NCI-H1436 (cell line): Measurements from ENCODE around the gene PLA2G6.

Experiments
- DNase-seq: peaks from one replicate; lab custom pipeline; 2025; lab: John Stamatoyannopoulos, UW

PLA2G6 gene

DNA sequence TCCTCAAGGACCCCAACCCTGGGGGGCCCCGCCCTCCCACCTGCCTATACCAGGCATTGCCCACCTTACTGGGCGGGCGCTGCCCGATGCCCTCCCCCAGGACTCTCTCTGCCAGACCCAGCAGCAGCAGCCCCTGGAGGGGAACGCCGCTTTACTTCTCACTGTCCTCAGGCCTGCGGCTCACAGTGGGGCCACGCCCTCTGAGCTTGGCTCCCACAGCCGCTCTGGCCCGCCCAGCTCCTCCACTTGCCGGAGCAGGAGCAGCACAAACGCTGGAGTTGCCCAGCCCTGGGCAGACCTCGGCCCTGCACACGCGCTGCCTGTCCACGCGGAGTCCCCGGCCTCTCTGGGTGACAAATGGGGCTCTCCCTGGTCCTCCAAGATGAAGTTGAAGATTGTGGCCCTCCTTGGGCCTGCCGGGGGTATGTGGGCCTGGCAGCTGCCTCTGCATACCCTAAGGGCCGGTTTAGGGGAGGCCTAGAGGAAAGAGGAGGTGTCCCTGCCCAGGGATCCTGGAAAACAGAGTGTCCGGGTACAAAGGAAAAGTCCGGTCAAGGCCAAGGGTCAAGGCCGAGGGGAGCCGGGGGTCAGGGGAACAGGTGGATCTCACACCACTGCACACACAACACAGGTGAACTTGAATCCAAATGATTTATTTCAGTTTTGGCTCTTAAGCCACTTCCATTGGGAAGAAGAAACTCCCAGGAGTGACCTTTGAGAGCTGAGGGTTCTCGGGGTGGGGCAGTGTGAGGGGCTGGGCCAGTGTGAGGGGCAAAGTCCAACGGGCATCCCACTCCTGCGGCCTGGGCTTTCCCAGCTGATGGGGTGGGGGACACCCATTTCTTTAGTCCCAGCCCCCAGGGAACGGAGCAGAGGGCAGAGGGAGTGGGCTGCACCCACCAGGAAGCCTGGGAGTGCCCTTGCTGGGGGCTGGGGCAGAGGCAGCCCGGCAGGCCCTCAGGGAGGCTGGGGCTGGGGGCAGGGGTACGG, 70.5 kb downstream of the PLA2G6 start:
- no peak for DNase-seq

DNA sequence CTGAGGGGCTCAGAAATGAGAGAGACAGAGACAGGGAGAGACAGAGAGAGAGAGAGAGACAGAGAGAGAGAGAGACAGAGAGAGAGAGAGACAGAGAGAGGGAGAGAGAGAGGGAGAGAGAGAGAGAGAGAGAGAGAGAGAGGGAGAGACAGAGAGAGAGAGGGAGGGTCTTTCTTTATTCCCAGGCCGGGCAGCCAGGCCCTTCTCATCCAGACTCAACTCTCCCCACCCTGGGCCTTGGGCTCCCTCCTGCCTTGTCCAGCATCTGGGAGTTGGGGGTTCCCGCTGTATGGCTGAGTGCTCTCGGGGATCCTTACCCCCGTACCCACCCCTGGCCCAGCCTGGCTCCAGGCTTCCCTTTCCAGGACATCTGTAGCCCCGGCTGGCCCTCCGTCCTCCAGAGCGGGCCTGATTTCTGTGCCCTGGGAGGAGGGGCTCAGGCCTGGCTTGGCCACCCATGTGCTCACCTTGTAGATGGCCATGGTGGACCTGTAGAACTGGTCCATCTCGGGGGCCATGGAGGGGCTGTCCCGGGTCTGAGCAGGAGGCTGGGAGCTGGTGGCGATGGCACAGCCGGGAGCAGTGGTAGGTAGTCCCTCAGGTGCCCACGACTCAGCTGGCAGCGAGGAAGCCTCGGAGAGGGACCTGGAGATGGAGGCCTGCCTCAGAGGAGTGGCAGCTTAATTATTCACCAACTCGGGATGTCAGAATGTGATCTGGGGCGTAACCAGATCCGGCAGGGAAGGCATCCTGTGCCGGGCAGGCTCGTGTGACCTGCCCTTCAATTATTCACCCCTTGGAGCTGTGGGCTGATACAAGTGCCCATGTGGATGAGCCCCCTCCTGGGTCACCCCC, 71.4 kb downstream of the PLA2G6 start, which contains the start of gene BAIAP2L2:
BAIAP2L2 (minus strand) TSS at position 677 of the 855 bp plus-strand sequence; CDS start at position 518, 159 bp downstream.
- no peak for DNase-seq

- DNase-seq: no peak
Observed at GRCh38 chr22:38109371-38110001, 72.1 kb downstream of the PLA2G6 start.

DNA sequence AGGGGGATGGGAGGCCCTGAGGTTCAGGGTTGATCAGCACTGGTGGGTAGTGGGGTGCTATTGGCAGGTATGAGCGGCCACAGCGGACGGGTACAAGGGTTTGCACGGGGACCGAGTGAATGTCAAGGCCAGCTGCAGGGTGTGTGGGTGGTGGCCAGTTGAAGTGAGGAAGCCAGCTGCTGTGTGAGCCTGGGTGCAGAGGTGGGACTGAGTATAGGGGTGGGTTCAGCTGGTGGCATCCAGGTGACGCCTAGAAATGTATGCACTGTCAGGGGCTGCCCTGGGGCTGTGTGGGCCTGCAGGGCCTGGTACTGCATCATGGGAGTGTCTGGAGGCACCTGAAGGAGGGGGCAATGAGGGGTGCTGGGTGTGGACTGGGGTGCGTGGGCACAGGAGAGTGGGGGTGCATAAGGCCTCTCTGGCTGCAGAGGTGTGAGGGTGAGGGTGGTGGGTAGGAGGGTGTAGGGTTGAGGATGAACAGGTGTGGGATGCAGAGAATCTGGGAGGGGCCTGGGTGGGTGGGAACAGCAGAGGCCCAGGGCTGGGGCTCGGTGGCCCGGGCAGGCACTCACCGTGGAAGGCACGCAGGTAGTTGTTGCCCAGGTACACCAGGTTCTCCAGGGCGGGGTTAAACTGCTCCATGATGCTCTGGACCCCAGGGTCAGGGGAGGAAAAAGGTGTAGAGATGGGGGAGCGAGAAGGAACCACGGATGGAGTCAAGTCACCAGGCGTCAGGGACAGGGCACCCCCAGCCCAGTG, 72.9 kb downstream of the PLA2G6 start:
- DNase-seq: no peak

DNA sequence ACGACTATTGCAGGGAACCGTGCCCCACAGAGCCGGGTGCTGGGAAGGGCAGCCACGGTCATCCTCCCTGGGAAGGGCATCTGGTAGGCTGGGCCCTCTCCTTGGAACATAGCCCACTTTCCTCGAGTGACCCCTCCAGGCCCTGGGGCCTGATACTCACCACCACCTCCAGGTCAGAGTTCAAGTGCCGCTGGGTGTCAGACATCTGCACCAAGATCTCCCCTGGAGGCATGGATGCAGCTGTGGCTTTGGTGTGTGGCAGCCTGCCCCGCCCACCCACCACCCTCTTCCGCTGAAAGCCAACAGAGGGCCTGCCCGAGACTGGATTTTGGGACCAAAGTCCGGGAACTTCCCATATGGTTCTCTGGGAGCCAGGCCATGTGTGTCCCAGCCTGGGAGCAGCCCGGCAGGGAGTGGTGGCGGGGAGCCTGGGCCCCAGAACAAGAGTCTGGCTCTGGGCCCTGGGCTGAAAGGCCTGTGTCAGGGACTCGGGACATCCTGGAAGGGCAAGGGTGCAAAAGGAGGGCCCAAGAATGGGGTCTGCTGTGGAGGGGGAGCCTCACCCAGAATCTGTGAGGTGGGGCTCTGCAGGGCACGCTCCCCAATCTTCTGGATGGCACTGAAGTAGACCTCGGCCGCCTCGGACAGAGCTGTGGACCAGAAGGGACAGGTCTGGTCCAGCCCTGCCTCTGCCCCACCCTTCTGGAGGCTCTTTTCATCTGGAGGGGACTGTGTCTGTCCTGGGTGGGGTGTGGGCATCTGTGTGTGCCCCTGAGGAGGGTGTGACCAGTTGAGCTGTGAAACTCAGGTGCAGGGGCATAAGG, 73.7 kb downstream of the PLA2G6 start:
- no peak for DNase-seq

- DNase-seq: no peak
Observed at GRCh38 chr22:38106814-38107578, 74.6 kb downstream of the PLA2G6 start.

DNA sequence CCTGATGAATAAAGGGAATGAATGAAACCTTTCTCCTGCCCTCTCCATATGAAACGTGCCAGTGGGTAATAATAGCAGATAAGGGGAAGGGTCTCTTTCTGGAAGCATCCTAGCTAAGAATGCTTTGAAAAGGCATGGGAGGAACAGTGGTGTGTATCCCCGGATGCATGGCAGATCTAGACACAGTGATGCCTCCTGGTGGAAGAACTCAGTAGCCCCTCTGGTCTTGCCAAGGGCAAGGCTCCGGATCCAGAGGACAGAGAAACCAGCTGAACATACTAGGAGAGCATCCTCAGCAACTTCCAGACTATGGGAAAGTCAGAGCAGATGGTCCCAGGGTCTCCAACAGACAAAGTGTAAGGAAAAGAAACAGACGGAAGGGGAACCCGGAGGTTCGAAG, 77.5 kb downstream of the PLA2G6 start:
- DNase-seq: no peak

DNA sequence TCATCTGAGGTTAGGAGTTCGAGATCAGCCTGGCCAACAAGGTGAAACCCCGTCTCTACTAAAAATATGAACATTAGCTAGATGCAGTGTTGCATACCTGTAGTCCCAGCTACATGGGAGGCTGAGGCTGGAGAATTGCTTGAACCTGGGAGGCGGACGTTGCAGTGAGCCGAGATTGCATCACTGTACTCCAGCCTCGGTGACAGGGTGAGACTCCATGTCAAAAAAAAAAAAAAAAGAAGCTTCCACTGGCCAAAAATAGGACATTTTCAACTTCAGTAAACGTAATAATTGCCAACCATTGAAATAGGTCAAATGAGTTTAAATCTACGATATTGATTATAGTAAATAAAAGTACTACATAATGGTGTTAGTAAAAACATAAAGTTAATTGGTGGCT, 78.0 kb downstream of the PLA2G6 start:
- DNase-seq: no peak

DNA sequence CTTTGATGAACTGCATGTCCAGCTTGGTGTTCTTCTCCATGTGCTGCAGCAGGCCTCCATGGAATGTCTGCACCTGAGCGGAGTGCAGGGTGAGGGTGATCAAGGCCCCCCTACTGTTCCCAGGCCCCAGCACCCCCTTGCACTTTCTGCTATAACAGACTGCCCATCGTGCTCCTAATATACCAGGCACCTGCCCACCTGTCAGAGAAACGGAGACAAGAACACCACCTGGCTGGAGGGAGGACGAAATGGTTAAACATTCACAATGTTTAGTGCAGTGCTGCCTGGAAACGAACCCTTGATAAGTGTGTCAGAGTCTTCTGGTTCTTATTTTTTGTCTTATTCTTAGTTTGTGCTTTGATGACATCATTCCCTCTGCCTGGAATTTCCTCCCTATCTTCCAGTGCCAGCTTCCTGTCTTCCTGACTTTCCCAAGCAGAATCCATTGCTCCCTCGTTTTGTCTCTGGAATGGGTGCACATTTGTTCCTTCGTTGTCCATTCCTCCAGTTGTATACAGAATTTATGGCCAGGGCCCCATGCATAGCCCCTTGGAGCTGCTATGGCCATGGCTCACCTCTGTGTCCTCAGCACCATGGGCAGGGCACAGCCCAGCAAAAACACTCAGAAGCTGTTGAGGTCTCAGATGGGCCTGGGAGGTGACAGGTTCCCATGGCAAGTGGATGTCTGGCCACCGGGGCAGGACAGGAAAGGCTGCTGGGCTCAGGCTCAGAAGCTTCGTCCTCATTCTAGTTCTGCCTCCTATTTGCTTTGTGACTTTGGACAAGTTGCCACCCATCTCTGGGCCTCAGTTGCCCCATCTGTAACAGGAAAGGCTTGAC, 83.0 kb downstream of the PLA2G6 start:
- DNase-seq: no peak

- no peak for DNase-seq
Observed at GRCh38 chr22:38097557-38098409, 83.8 kb downstream of the PLA2G6 start.

- DNase-seq: no peak
Observed at GRCh38 chr22:38097058-38097457, 84.6 kb downstream of the PLA2G6 start.

DNA sequence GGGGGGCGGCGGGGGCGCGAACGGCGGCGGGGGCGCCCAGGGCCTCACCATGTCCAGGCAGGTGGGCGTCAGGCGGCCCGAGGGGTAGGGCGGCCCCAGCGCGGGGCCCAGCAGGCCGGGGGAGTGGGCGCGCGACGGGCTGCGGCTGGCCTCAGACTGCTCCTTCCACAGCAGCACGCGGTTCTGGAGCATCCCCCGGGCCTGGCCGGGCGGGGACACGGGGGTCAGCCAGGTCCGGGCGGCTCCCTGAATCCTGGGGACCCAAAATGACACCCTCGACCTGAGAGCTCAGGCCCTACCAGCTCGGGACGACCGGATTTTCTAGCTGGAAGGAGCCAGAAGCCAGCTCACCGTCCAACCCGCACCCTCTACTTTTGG, 92.2 kb downstream of the PLA2G6 start:
- no peak for DNase-seq

- no peak for DNase-seq
Observed at GRCh38 chr22:38088629-38089473, 92.8 kb downstream of the PLA2G6 start.

DNA sequence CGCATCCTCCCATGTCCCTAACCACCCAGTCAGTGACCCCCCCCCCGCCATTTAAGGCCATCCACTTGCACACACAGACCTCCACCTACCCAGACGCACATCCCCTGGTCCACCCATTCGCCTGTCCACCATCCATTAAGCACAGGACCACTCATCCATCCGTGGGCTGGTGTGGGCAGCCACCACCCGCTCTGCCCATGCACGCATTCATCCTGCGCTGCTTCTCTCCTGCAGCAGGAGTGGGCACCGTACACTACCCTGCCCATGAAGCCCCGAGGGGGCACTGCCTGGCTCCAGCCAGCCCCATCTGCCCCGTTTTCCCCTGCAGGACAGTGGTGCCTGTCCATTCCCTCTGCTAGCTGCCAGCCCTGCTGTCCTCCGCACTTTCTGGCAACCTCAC, 93.8 kb downstream of the PLA2G6 start:
- no peak for DNase-seq

- no peak for DNase-seq
Observed at GRCh38 chr22:38086942-38087341, 94.7 kb downstream of the PLA2G6 start.

DNA sequence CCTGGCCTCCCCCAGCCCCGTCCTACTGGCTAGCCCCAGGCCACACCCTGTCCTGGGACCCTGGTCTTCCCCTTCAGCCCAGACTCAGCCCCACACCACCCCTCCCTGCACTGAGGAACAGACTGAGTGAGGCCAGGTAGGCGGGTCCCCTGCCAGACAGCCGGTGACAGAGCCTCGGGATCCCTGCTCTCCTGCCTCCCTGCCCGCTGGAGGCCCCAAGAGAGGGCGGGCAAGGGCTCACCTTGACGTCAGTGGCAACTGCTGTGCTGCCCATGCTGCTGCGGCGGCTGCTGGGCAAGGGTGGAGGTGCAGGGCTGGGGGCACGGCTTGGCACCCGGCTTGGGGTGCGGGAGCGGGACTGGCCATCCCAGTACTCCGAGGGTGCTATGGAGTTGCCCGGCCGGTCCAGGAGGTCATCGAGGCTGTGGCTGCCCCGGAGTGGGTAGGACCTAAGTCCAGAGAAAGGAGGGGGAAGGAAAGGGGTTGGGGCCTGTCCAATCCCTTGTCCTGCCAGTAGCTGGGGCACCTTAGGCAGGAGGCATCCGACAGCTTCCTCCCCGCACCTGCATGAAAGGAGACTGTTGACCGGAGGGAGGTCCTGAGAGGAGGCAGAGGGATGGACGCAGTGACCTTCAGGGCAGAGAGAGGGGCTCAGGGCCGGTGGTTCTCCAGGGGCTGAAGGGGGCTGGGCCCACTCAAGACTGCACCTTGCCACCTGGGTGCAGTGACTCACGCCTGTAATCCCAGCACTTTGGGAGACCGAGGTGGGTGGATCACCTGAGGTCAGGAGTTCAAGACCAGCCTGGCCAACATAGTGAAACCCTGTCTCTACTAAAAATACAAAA, 95.4 kb downstream of the PLA2G6 start:
- DNase-seq: no peak
